Femur (tissue), 1 donor: ENCODE data around the gene GABARAP.

Experiments
- DNase-seq: peaks from one replicate; pipeline ENCODE4 v3.0.0-alpha.2; 2017

The GABARAP gene

GRCh38 chr17:7241783-7242716 is at the start of gene GABARAP:
Gene GABARAP (minus strand): TSS chr17:7242449. CDS start chr17:7242330, 119 bp downstream.
- DNase-seq = peak; percentile 97

GRCh38 chr17:7290685-7291084 is 48.4 kb upstream of the GABARAP start:
- no peak for DNase-seq

- DNase-seq = no peak
These were observed 47.9 kb upstream of the GABARAP start for GRCh38 chr17:7290166-7290565.

GRCh38 chr17:7289256-7290032 is 47.2 kb upstream of the GABARAP start:
- no peak for DNase-seq

GRCh38 chr17:7285679-7286078 is 43.4 kb upstream of the GABARAP start:
- no peak for DNase-seq

GRCh38 chr17:7284911-7285310 is 42.7 kb upstream of the GABARAP start:
- DNase-seq = no peak

- no peak for DNase-seq
These were observed 41.4 kb upstream of the GABARAP start for GRCh38 chr17:7283471-7284216.

- DNase-seq = no peak
These were observed 40.6 kb upstream of the GABARAP start for GRCh38 chr17:7282752-7283321.

GRCh38 chr17:7281953-7282751 is 39.9 kb upstream of the GABARAP start:
- peak; percentile 64 for DNase-seq

GRCh38 chr17:7281074-7281952 is 39.1 kb upstream of the GABARAP start, which contains the start of gene SLC2A4:
Gene SLC2A4 (plus strand): TSS chr17:7281718. CDS start chr17:7281935, 217 bp downstream.
- peak; percentile 93 for DNase-seq

GRCh38 chr17:7280519-7281073 is 38.3 kb upstream of the GABARAP start:
- peak; percentile 87 for DNase-seq

- no peak for DNase-seq
These were observed 37.2 kb upstream of the GABARAP start for GRCh38 chr17:7279448-7279847.

- no peak for DNase-seq
These were observed 24.5 kb upstream of the GABARAP start for GRCh38 chr17:7266784-7267183.

GRCh38 chr17:7263801-7264078 is 21.5 kb upstream of the GABARAP start:
- DNase-seq = no peak

GRCh38 chr17:7262935-7263800 is 20.9 kb upstream of the GABARAP start:
- DNase-seq = peak; percentile 32

- DNase-seq = no peak
These were observed 20.1 kb upstream of the GABARAP start, which contains the start of gene CLDN7 for GRCh38 chr17:7262192-7262934. Gene CLDN7 (minus strand): TSS chr17:7262478. CDS start chr17:7262043, 435 bp downstream.

- DNase-seq = peak; percentile 22
These were observed 19.3 kb upstream of the GABARAP start for GRCh38 chr17:7261379-7262191.
